Keratinocyte (primary cell): Measurements from ENCODE around the gene EGF. TPM values are rescaled to one million over a fixed set of nuclear protein-coding genes. Genes with fewer than 3 reads are reported as not detected.

ENCODE experiments used
- DNase-seq: peaks from one replicate; pipeline ENCODE4 v3.0.0-alpha.2; 2011; ENCODE audit warnings: low read depth, missing footprints, low spot score
- FAIRE-seq: peaks from 2 replicates; lab custom pipeline; 2011; peaks lifted over from hg19 to GRCh38; lab: Jason Lieb, UNC
- H2AFZ ChIP-seq: 2 replicates; pipeline ENCODE4 v1.6.0; 2012; ENCODE audit warnings: low read length, control low read depth, inconsistent platforms; ENCODE audit not compliant: control insufficient read depth
- H3K27ac ChIP-seq: 2 replicates; pipeline ENCODE4 v1.5.1; 2011; ENCODE audit warnings: low read length; ENCODE audit not compliant: control insufficient read depth, insufficient read depth
- H3K27me3 ChIP-seq: 3 replicates; pipeline ENCODE4 v1.6.0; 2011; ENCODE audit warnings: low read length; ENCODE audit not compliant: control insufficient read depth, insufficient read depth; ENCODE audit errors: extremely low read depth
- H3K36me3 ChIP-seq, 2 experiments: 2 replicates in 1 of 2; 3 replicates in 1 of 2; pipeline ENCODE4 v1.5.1; 2011; ENCODE audit warnings: low read length in 2 of 2, mild to moderate bottlenecking in 1 of 2; ENCODE audit not compliant: control insufficient read depth in 2 of 2, insufficient read depth in 2 of 2; ENCODE audit errors: extremely low read depth in 1 of 2
- H3K4me1 ChIP-seq: 3 replicates; pipeline ENCODE4 v1.5.1; 2011; ENCODE audit warnings: low read length; ENCODE audit not compliant: control insufficient read depth, insufficient read depth; ENCODE audit errors: extremely low read depth
- H3K4me2 ChIP-seq: 3 replicates; pipeline ENCODE4 v1.6.0; 2011; ENCODE audit warnings: low read depth, low read length; ENCODE audit not compliant: control insufficient read depth, insufficient read depth; ENCODE audit errors: extremely low read depth
- H3K4me3 ChIP-seq, 3 experiments: fragments of 200-600 bp in 1 of 3; sonication (generic) in 1 of 3; 2 replicates in 2 of 3; 3 replicates in 1 of 3; pipeline ENCODE4 v1.5.1; 2011 to 2016; ENCODE audit warnings: low read length in 3 of 3, mild to moderate bottlenecking in 3 of 3, control low read depth in 2 of 3, inconsistent platforms in 1 of 3, low read depth in 1 of 3, mixed read lengths in 1 of 3, mixed run types in 1 of 3, moderate library complexity in 1 of 3; ENCODE audit not compliant: control insufficient read depth in 2 of 3, insufficient read depth in 2 of 3; ENCODE audit errors: extremely low read depth in 1 of 3
- H3K79me2 ChIP-seq: 2 replicates; pipeline ENCODE4 v1.6.0; 2012; ENCODE audit warnings: low read length; ENCODE audit not compliant: control insufficient read depth, insufficient read depth
- H3K9ac ChIP-seq: 3 replicates; pipeline ENCODE4 v1.6.0; 2011; ENCODE audit warnings: low read length; ENCODE audit not compliant: control insufficient read depth, insufficient read depth; ENCODE audit errors: extremely low read depth
- H3K9me1 ChIP-seq: 3 replicates; pipeline ENCODE4 v1.6.0; 2011; ENCODE audit warnings: low read length; ENCODE audit not compliant: control insufficient read depth, insufficient read depth; ENCODE audit errors: extremely low read depth
- H3K9me3 ChIP-seq: 2 replicates; pipeline ENCODE4 v1.5.1; 2012; ENCODE audit warnings: low read depth, low read length; ENCODE audit not compliant: control insufficient read depth
- H4K20me1 ChIP-seq: 3 replicates; pipeline ENCODE4 v1.6.0; 2011; ENCODE audit warnings: low read length; ENCODE audit not compliant: control insufficient read depth, insufficient read depth; ENCODE audit errors: extremely low read depth
- EZH2 ChIP-seq: IDR thresholded peaks from one replicate; pipeline ENCODE4 v1.6.1; 2012; ENCODE audit warnings: inconsistent platforms, mild to moderate bottlenecking, low read length, moderate library complexity
- dilution Hi-C: fragments of 300-500 bp; cut with MboI; formaldehyde crosslinking; loops from one replicate; pipeline ENCODE4 v1.7.0; 2020; ENCODE audit warnings: low sequenced_read_pairs; ENCODE audit not compliant: extremely low pct_ligation_motif_present
- polyA plus RNA-seq, 5 experiments: library from polyadenylated mRNA; depleted of rRNA in 3 of 5; stranded (reverse) in 3 of 5; stranded (forward) in 1 of 5; unstranded in 1 of 5; fragments of >200 nt; gene quantifications; 1 replicate in 1 of 5; 2 replicates in 3 of 5; 3 replicates in 1 of 5; pipeline versions ENCODE4 v1.2.1 to v1.2.3, GENCODE V29; 2011 to 2012; ENCODE audit warnings: missing spikeins in 2 of 5, low read depth in 1 of 5, low replicate concordance in 1 of 5
- TF ChIP-seq, protein P1 (sequence below), 3 experiments: IDR thresholded peaks in 1 of 3; conservative IDR thresholded peaks in 1 of 3; optimal IDR thresholded peaks in 1 of 3; 2 replicates in 2 of 3; 3 replicates in 1 of 3; pipeline versions ENCODE3 to v1.5.1; 2011; ENCODE audit warnings: low read length in 3 of 3, mild to moderate bottlenecking in 3 of 3, moderate library complexity in 2 of 3, control low read depth in 1 of 3, inconsistent platforms in 1 of 3; ENCODE audit not compliant: insufficient read depth in 2 of 3; ENCODE audit errors: extremely low read depth in 1 of 3

Gene EGF
- polyA plus RNA-seq, 1 donor (not counting 4 experiments of a cell fraction or from before 2014, with no cell fraction given): 1.3 TPM

DNA sequence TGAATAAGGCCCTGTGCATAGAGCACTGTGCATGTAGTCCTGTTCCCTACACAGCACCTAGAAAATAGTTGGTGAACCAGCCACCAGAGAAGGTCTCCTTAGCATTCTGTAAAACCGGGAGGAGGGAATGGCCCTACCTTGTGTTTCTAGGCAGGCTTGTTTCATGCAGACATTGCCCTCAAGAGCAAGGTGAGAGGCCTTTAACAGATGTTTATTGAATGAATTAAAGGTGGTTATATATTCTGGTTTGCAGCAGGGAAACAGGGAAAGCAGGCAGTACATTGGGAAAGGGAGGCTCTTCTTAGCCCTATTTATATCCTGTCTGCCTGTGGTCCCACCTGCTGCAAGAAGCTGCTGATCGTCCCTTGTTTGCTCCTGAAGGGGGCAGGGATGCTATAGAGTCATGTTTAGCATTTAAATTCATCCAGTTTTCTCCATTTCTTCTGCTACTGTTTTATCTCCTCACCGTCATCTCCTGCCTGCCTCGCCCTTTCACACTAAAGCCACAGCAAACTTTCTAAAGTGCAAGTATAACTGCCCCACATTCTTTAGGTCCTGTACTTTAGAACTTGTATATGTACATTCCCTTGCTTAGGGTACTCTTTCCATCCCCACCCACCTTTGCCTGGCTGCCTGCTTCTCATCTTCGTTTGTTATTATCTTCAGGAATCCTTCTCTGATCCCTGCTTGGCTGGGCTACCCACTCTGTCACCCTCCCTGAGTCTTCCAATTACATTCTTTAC, 60.3 kb downstream of the EGF start:
- no peak for TF ChIP-seq EZH2
- TF ChIP-seq, protein P1, sequence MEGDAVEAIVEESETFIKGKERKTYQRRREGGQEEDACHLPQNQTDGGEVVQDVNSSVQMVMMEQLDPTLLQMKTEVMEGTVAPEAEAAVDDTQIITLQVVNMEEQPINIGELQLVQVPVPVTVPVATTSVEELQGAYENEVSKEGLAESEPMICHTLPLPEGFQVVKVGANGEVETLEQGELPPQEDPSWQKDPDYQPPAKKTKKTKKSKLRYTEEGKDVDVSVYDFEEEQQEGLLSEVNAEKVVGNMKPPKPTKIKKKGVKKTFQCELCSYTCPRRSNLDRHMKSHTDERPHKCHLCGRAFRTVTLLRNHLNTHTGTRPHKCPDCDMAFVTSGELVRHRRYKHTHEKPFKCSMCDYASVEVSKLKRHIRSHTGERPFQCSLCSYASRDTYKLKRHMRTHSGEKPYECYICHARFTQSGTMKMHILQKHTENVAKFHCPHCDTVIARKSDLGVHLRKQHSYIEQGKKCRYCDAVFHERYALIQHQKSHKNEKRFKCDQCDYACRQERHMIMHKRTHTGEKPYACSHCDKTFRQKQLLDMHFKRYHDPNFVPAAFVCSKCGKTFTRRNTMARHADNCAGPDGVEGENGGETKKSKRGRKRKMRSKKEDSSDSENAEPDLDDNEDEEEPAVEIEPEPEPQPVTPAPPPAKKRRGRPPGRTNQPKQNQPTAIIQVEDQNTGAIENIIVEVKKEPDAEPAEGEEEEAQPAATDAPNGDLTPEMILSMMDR (optimal IDR thresholded peaks at IDR 0.05 in 1 of 3, IDR thresholded peaks at IDR 0.05 in 1 of 3, conservative IDR thresholded peaks at IDR 0.05 in 1 of 3; ENCODE audit: extremely low read depth in 1 of 3, insufficient read depth in 2 of 3, low read length in 3 of 3): no peak
- Histone ChIP-seq H3K9me1 (no peaks in the 10 kb centered on the region), H3K9me3 (no peaks in the 10 kb centered on the region), H3K27ac (no peak overlapping the region), H3K4me2 (no peak overlapping the region), H3K36me3 (no peaks in the 10 kb centered on the region), H3K27me3 (no peaks in the 10 kb centered on the region), H3K4me1 (peaks cover 9% of the 10 kb centered on the region), H4K20me1 (no peaks in the 10 kb centered on the region), H3K4me3 (no peak overlapping the region), H3K79me2 (no peaks in the 10 kb centered on the region), H3K9ac (no peak overlapping the region), H2AFZ (peak overlapping the region; percentile 74)
- no peak for FAIRE-seq
- dilution Hi-C loops: no loop called here
- DNase-seq: no peak

DNA sequence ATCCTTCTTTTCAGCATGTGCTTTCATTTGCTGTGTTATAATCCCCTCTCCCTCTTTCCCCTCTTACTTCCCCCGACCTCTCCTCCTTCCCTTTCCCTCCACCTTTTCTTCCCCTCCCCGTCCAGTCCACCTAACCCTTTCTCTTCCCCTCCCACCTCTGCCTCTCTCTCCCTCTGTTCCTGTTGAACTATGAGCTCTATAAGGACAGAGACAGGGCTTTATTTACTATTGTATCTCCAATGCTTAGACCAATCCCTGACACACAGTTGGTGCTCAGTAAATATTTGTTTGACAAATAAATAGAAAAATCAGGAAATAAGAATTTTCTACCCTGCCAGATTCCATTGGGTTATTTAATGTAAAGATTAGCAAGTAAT, 60.8 kb downstream of the EGF start:
- no peaks in the 10 kb centered on the region for H3K9me1 ChIP-seq
- H3K9ac ChIP-seq: no peak overlapping the region
- no peaks in the 10 kb centered on the region for H3K36me3 ChIP-seq
- no peaks in the 10 kb centered on the region for H3K79me2 ChIP-seq
- peak overlapping the region; percentile 74 for H2AFZ ChIP-seq
- peaks cover 4% of the 10 kb centered on the region for H3K4me1 ChIP-seq
- DNase-seq (no peak), FAIRE-seq (no peak)
- no peak overlapping the region for H3K4me2 ChIP-seq
- H3K27ac ChIP-seq: no peak overlapping the region
- dilution Hi-C loops: no loop called here
- no peaks in the 10 kb centered on the region for H4K20me1 ChIP-seq
- H3K27me3 ChIP-seq: no peaks in the 10 kb centered on the region
- no peaks in the 10 kb centered on the region for H3K9me3 ChIP-seq
- no peak overlapping the region for H3K4me3 ChIP-seq
- no peak for TF ChIP-seq EZH2

DNA sequence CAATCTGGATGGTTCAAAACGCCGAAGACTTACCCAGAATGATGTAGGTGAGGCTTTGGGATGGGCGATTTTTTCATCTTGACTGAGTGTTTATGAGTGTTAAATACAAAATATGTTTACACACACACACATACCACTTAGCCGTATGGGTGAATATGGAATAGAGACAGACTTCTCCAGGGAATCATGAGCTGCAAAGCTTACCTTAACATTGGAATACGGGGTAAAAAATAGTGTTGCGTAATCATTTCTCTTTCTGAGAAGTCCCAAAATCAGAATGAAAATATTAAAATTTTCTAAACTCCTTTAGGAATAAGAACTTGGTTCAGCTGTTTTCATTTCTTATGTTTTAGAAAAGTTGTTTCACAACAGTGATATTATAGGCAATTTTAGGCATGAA, 63.5 kb downstream of the EGF start:
- peaks cover 14% of the 10 kb centered on the region for H3K4me1 ChIP-seq
- no peaks in the 10 kb centered on the region for H3K9me3 ChIP-seq
- H3K79me2 ChIP-seq: no peaks in the 10 kb centered on the region
- H3K4me3 ChIP-seq: no peak overlapping the region
- DNase-seq: no peak
- no peaks in the 10 kb centered on the region for H4K20me1 ChIP-seq
- H3K27ac ChIP-seq: no peak overlapping the region
- no peak for FAIRE-seq
- no peak overlapping the region for H2AFZ ChIP-seq
- H3K9me1 ChIP-seq: no peaks in the 10 kb centered on the region
- no peak overlapping the region for H3K4me2 ChIP-seq
- H3K36me3 ChIP-seq: no peaks in the 10 kb centered on the region
- dilution Hi-C loops: loop anchor here (25.0 kb wide), 1 partner anchor 539 kb away; the partner anchor contains the start of gene SEC24B
- no peak overlapping the region for H3K9ac ChIP-seq
- no peaks in the 10 kb centered on the region for H3K27me3 ChIP-seq
- no peak for TF ChIP-seq EZH2
- TF ChIP-seq, protein P1 (optimal IDR thresholded peaks at IDR 0.05 in 1 of 3, IDR thresholded peaks at IDR 0.05 in 1 of 3, conservative IDR thresholded peaks at IDR 0.05 in 1 of 3; ENCODE audit: extremely low read depth in 1 of 3, insufficient read depth in 2 of 3, low read length in 3 of 3): no peak
